ENCODE measurements around the gene NCOA1.
"Not testable (repeated sequence)": the region's sequence is repeated elsewhere in the genome, so short reads cannot be mapped to it uniquely, and the experiment has no call there.

The NCOA1 gene

DNA sequence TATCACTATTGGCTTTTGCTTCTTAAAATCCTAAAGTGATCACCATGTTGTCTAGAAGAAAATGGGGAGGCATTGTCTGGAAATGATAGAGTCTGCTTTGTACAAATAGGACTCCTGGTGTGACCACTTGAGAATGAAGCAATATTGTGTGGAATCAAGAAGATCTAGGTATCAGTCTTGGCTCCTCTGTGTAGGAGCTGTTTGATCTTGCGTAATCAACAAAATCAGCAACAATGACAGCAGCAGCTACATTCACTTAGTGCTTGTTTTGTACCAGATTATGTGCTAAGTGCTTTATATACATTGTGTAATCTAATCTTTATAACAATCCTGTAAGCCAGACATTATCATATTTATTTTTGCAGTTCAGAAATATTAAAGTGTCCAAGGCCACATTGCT, 17.8 kb downstream of the NCOA1 start:
- no peak for DNase-seq (ENCODE audit: low spot score)

- DNase-seq (ENCODE audit: low spot score): no peak
Observed at GRCh38 chr2:24509425-24509824, 18.4 kb downstream of the NCOA1 start.

DNA sequence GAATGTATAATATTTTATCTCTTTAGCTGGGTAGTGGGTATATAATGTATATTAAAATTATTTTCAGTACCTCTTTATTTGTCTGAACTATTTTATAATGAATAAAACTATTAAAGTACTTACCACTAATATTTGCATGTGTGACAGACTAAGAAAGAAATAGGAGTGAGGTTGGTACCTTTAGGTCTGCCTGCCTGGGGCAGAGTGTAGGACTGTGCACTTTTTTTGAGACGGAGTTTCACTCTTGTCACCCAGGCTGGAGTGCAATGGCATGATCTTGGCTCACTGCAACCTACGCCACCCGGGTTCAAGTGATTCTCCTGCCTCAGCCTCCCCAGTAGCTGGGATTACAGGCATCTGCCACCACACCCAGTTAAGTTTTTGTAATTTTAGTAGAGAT, 18.8 kb downstream of the NCOA1 start:
- DNase-seq (ENCODE audit: low spot score): no peak

- no peak for DNase-seq (ENCODE audit: low spot score)
Observed at GRCh38 chr2:24510771-24511170, 19.7 kb downstream of the NCOA1 start.

- no peak for DNase-seq (ENCODE audit: low spot score)
Observed at GRCh38 chr2:24511198-24511597, 20.1 kb downstream of the NCOA1 start.

GRCh38 chr2:24511894-24512293, 20.8 kb downstream of the NCOA1 start:
- DNase-seq (ENCODE audit: low spot score): no peak

- no peak for DNase-seq (ENCODE audit: low spot score)
Observed at GRCh38 chr2:24512404-24512803, 21.4 kb downstream of the NCOA1 start.

DNA sequence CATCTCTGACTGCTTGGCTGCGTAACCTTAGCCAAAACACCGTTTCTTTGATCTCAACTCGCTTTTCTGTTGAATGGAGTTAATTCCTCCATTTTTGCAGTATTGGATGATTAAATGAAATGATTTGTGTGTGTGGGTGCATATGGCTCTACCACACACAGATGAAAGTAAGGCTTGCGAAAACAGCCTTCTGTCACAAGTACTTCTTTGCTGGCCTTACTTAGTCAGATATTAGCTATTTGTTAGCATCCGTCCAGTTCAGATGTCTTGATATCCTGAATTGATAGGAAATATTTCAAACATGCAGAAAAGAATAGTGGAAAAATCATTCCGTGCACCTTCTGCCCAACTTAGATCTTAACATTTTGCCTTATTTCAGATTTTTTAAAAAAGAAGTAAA, 21.8 kb downstream of the NCOA1 start:
- DNase-seq (ENCODE audit: low spot score): no peak

GRCh38 chr2:24513281-24514071, 22.4 kb downstream of the NCOA1 start:
- DNase-seq (ENCODE audit: low spot score): no peak

GRCh38 chr2:24514820-24515219, 23.8 kb downstream of the NCOA1 start:
- no peak for DNase-seq (ENCODE audit: low spot score)

DNA sequence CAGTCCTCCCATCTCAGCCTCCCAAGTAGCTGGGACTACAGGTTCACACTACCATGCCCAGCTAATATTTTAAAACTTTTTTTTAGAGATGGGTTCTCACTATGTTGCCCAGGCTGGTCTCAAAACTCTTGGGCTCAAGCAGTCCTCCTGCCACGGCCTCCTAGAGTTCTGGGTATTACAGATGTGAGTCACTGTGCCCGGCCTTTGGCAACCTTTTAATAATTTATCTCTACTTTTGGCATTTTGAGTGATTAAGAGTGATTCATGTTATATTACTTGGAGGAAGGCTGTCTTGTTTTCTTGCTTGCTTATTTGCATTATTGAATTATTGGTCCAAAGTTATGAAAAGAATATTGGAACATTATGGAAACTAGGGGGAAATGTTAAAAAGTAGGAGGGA, 24.3 kb downstream of the NCOA1 start:
- no peak for DNase-seq (ENCODE audit: low spot score)

GRCh38 chr2:24515831-24516230, 24.8 kb downstream of the NCOA1 start:
- no peak for DNase-seq (ENCODE audit: low spot score)

DNA sequence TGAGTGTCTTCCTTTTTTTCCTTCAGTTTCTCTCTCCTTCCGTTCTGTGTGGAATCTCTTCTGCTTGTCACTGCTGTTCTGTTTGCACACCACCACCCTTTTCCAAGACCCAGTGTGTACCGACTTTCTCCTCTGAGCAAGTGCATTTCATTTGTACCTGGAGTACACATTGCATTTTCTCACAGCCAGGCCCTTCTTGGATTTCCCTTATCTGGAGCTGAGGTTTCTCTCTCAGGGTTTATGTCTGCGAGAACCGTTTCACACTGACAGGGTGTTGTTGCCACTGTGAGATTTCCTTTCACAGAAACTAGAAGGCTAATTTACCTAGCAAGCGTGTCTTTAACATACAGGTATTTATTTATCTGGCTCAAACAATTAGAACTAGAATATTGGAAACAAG, 26.2 kb downstream of the NCOA1 start:
- no peak for DNase-seq (ENCODE audit: low spot score)

GRCh38 chr2:24520175-24520574, 29.1 kb downstream of the NCOA1 start:
- DNase-seq (ENCODE audit: low spot score): no peak

- no peak for DNase-seq (ENCODE audit: low spot score)
Observed at GRCh38 chr2:24521162-24521857, 30.3 kb downstream of the NCOA1 start.

DNA sequence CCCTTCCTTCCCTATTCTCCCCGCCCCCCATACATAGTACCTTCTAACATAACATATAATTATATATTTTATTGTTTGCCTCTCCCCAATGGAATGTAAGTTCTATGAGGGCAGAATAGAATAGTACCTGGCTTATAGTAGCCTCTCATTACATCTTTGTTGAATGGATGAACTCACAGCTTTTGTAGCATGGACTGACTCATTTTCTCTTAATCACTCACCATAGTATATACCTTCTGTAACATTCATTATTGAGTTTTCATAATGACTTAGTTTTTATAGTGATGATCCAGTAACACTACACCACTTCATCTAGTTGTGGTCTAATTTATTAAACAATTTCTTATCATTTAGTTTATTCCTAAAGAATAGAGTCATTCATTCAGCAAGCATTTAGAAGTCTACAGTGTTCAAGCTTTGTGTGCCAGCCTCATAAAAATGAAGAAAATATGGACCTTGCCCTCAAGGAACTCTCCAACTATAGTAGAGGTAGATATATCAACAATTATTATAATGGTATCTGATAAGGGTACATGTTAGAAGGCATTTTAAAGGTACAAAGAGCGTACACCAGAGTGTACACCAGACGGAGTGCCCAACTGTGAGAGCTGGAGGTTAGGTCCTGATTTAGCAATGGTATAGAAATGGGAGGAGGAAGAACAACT, 31.1 kb downstream of the NCOA1 start:
- DNase-seq (ENCODE audit: low spot score): no peak

DNA sequence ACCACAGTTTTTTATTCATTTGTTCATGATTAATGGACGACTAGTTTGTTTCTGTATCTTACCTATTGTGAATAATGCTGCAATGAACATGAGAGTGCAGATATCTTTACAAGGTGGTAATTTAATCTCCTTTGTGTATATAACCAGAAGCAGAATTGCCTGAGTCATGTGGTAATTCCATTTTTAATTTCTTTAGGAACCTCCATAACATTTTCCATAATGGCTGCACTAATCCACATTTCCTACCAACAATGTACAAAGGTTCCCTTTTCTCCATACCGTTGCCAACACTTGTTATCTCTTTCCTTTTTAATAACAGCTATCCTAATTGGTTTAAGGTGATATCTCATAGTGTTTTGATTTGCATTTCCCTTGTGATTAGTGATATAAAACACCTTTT, 36.5 kb downstream of the NCOA1 start:
- no peak for DNase-seq (ENCODE audit: low spot score)

GRCh38 chr2:24530796-24531195, 39.7 kb downstream of the NCOA1 start:
- no peak for DNase-seq (ENCODE audit: low spot score)

DNA sequence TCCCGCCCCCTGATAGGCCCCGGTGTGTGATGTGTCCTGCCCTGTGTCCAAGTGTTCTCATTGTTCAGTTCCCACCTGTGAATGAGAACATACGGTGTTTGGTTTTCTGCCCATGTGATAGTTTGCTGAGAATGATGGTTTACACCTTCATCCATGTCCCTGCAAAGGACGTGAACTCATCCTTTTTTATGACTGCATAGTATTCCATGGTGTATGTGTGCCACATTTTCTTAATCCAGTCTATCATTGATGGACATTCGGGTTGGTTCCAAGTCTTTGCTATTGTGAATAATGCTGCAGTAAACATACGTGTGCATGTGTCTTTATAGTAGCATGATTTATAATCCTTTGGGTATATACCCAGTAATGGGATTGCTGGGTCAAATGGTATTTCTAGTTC, 40.6 kb downstream of the NCOA1 start:
- DNase-seq (ENCODE audit: low spot score): not testable (repeated sequence)

- DNase-seq (ENCODE audit: low spot score): not testable (repeated sequence)
Observed at GRCh38 chr2:24532057-24532456, 41.0 kb downstream of the NCOA1 start.

DNA sequence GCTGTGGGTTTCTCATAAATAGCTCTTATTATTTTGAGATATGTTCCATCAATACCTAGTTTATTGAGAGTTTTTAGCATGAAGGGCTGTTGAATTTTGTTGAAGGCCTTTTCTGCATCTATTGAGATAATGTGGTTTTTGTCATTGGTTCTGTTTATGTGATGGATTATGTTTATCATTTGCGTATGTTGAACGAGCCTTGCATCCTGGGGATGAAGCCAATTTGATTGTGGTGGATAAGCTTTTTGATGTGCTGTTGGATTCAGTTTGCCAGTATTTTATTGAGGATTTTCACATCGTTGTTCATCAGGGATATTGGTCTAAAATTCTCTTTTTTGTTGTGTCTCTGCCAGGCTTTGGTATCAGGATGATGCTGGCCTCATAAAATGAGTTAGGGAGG, 42.5 kb downstream of the NCOA1 start:
- not testable (repeated sequence) for DNase-seq (ENCODE audit: low spot score)

DNA sequence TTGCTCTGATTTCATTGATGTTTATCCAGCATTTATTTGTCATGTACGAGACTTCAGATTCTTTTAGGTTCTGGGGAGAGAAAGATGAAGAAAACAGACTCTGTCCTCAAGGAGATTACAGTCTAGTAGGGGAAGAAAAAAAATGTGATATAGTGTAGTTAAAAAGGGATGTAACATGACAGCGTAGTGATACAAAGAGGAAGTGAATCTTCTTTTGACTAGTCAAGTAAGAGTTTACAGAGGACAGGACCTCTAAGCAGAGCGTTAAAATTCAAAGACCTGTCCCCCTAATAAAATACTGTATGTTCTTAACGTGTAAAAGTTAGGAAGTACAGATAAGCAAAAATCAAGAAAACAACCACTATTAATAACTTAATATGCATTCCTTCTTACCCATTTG, 47.7 kb downstream of the NCOA1 start:
- no peak for DNase-seq (ENCODE audit: low spot score)

GRCh38 chr2:24539258-24539657, 48.2 kb downstream of the NCOA1 start:
- DNase-seq (ENCODE audit: low spot score): no peak

Data from LoVo (cell line).